WTC11 (cell line): Measurements from ENCODE around the gene GGCT. TPM values are rescaled to one million over a fixed set of nuclear protein-coding genes. Genes with fewer than 3 reads are reported as not detected.

Source experiments
- ATAC-seq: fragments of 200-7000 bp; cut with Tn5 transposase; 2 replicates; pipeline ENCODE4 v1.10.0; 2021; ENCODE audit warnings: mild to moderate bottlenecking, moderate library complexity
- CTCF ChIA-PET: fragments of 300-600 bp; sonication (Branson Sonifier 250); formaldehyde crosslinking; loops from one replicate; lab custom pipeline; 2021; ENCODE audit warnings: antibody characterized with exemption; lab: Charles Lee
- POLR2A ChIA-PET: fragments of 350-600 bp; sonication (Branson Sonifier 250); formaldehyde crosslinking; loops from one replicate; lab custom pipeline; 2021; ENCODE audit warnings: antibody characterized with exemption; lab: Charles Lee
- DNase-seq: peaks from one replicate; pipeline ENCODE4 v3.0.0; 2021; ENCODE audit warnings: low spot score
- H3K27ac Mint-ChIP-seq: 2 replicates; pipeline ENCODE4 v1.8.0; 2021; ENCODE audit warnings: mixed read lengths
- H3K27me3 Mint-ChIP-seq: 2 replicates; pipeline ENCODE4 v1.8.0; 2021; ENCODE audit warnings: low read depth, mild to moderate bottlenecking, moderate library complexity, mixed read lengths
- H3K36me3 Mint-ChIP-seq: 2 replicates; pipeline ENCODE4 v1.8.0; 2021; ENCODE audit warnings: mixed read lengths
- H3K4me1 Mint-ChIP-seq: 2 replicates; pipeline ENCODE4 v1.8.0; 2022; ENCODE audit warnings: mixed read lengths
- H3K4me3 Mint-ChIP-seq: 2 replicates; pipeline ENCODE4 v1.8.0; 2021; ENCODE audit warnings: mild to moderate bottlenecking, moderate library complexity, mixed read lengths
- H3K9me3 Mint-ChIP-seq: 2 replicates; pipeline ENCODE4 v1.8.0; 2021; ENCODE audit warnings: mixed read lengths
- AFF4 ChIP-seq: sonication (generic); formaldehyde crosslinking; IDR thresholded peaks from 2 replicates; pipeline ENCODE4 v1.8.1; 2023; ENCODE audit warnings: mild to moderate bottlenecking, missing genetic modification reagents, borderline replicate concordance
- ATF1 ChIP-seq: sonication (generic); formaldehyde crosslinking; IDR thresholded peaks from 2 replicates; pipeline ENCODE4 v1.8.1; 2023; ENCODE audit warnings: mild to moderate bottlenecking, moderate library complexity, missing genetic modification reagents
- ATF6 ChIP-seq: sonication (generic); formaldehyde crosslinking; IDR thresholded peaks from 2 replicates; pipeline ENCODE4 v1.8.1; 2023; ENCODE audit warnings: mild to moderate bottlenecking, missing genetic modification reagents
- CREM ChIP-seq: sonication (generic); formaldehyde crosslinking; IDR thresholded peaks from 2 replicates; pipeline ENCODE4 v1.8.1; 2022; ENCODE audit warnings: mild to moderate bottlenecking, missing genetic modification reagents, moderate library complexity
- FOXJ3 ChIP-seq: sonication (generic); formaldehyde crosslinking; IDR thresholded peaks from 2 replicates; pipeline ENCODE4 v1.9.0; 2021; ENCODE audit warnings: missing genetic modification reagents, mild to moderate bottlenecking, borderline replicate concordance
- JAZF1 ChIP-seq: fragments of 250-450 bp; sonication (Bioruptor Pico); IDR thresholded peaks from 2 replicates; pipeline ENCODE4 v1.9.0; 2021; ENCODE audit warnings: moderate library complexity, mild to moderate bottlenecking, inconsistent platforms
- MAX ChIP-seq: sonication (generic); formaldehyde crosslinking; IDR thresholded peaks from 2 replicates; pipeline ENCODE4 v1.8.0; 2022; ENCODE audit warnings: mild to moderate bottlenecking, missing genetic modification reagents
- NFATC4 ChIP-seq: fragments of 250-450 bp; sonication (Bioruptor Pico); IDR thresholded peaks from 2 replicates; pipeline ENCODE4 v1.9.0; 2021; ENCODE audit warnings: mild to moderate bottlenecking
- PRDM15 ChIP-seq: sonication (generic); formaldehyde crosslinking; IDR thresholded peaks from 2 replicates; pipeline ENCODE4 v1.8.0; 2022; ENCODE audit warnings: missing genetic modification reagents
- TP53 ChIP-seq: sonication (generic); formaldehyde crosslinking; IDR thresholded peaks from 2 replicates; pipeline ENCODE4 v1.8.1; 2023; ENCODE audit warnings: mild to moderate bottlenecking, missing genetic modification reagents
- ZNF219 ChIP-seq: sonication (generic); formaldehyde crosslinking; IDR thresholded peaks from 2 replicates; pipeline ENCODE4 v1.8.0; 2023; ENCODE audit warnings: missing genetic modification reagents, mild to moderate bottlenecking, borderline replicate concordance
- ZNF425 ChIP-seq: fragments of 250-450 bp; sonication (Bioruptor Pico); conservative IDR thresholded peaks from 2 replicates; pipeline ENCODE4 v1.9.0; 2021; ENCODE audit warnings: mild to moderate bottlenecking
- ZNF512 ChIP-seq: sonication (generic); formaldehyde crosslinking; IDR thresholded peaks from 2 replicates; pipeline ENCODE4 v1.8.1; 2022; ENCODE audit warnings: missing genetic modification reagents, borderline replicate concordance
- ZNF671 ChIP-seq: fragments of 250-450 bp; sonication (Bioruptor Pico); IDR thresholded peaks from 2 replicates; pipeline ENCODE4 v1.8.0; 2021; ENCODE audit warnings: mild to moderate bottlenecking
- total RNA-seq: library from RNA; stranded (reverse); gene quantifications from 3 replicates; pipeline ENCODE4 v1.2.3, GENCODE V29; 2021

GGCT gene
- total RNA-seq, 1 experiment from 2014 or later = 95.4 TPM

- TF ChIP-seq PRDM15 (CRISPR knock-in tag) = no peak
Measured at GRCh38 chr7:30474485-30474884, 30.1 kb downstream of the GGCT start (continued).

GRCh38 chr7:30473903-30474302, 30.7 kb downstream of the GGCT start:
- Mint-ChIP-seq H3K36me3 (no peaks in the 10 kb centered on the region), H3K27me3 (peaks cover 12% of the 10 kb centered on the region), H3K9me3 (no peaks in the 10 kb centered on the region), H3K27ac (no peak overlapping the region)
- ATAC-seq = no peak
- TF ChIP-seq ZNF425 (CRISPR knock-in tag) = no peak
- no peak for TF ChIP-seq ATF1 (CRISPR knock-in tag)
- no peak for TF ChIP-seq CREM (CRISPR knock-in tag)
- no peak for TF ChIP-seq JAZF1 (CRISPR knock-in tag)
- TF ChIP-seq NFATC4 (CRISPR knock-in tag) = no peak
- no peak for TF ChIP-seq ZNF671
- TF ChIP-seq, all 79 proteins: peak for 0
- DNase-seq = no peak
- Mint-ChIP-seq H3K4me1 (peaks cover 16% of the 10 kb centered on the region), H3K4me3 (no peak overlapping the region)
- POLR2A ChIA-PET = no interaction called here
- CTCF ChIA-PET = no interaction called here

GRCh38 chr7:30472784-30473775, 31.5 kb downstream of the GGCT start:
- Mint-ChIP-seq H3K4me1 (peaks cover 22% of the 10 kb centered on the region), H3K4me3 (no peak overlapping the region), H3K27ac (no peak overlapping the region), H3K27me3 (peaks cover 12% of the 10 kb centered on the region), H3K36me3 (no peaks in the 10 kb centered on the region), H3K9me3 (no peaks in the 10 kb centered on the region)
- ATAC-seq = no peak
- ChIA-PET CTCF (no interaction called here), POLR2A (no interaction called here)
- no peak for DNase-seq
- no peak for TF ChIP-seq ZNF671
- no peak for TF ChIP-seq ATF1 (CRISPR knock-in tag)
- TF ChIP-seq MAX (CRISPR knock-in tag) = no peak
- TF ChIP-seq ZNF512 (CRISPR knock-in tag) = no peak
- no peak for TF ChIP-seq FOXJ3 (CRISPR knock-in tag)
- TF ChIP-seq AFF4 = no peak
- TF ChIP-seq ZNF219 (CRISPR knock-in tag) = no peak
- TF ChIP-seq ATF6 (CRISPR knock-in tag) = no peak
- TF ChIP-seq TP53 (CRISPR knock-in tag) = no peak
